ENCODE measurements around the gene DENND2D. TPM values are rescaled to one million over a fixed set of nuclear protein-coding genes. Genes with fewer than 3 reads are reported as not detected.

The DENND2D gene
- total and polyA plus RNA-seq, 9 of the 15 experiments (the other 6 are each of a cell fraction or from before 2014, with no cell fraction given) = 0.08 to 0.44 (median 0.13) TPM; not detected in 6

GRCh38 chr1:111197598-111198284 lies 2.7 kb downstream of the DENND2D start (continued):
- TF ChIP-seq MCM2 (IDR thresholded peaks at IDR 0.05; ENCODE audit: low read depth) = no peak
- no peak for TF ChIP-seq DMBX1 (CRISPR knock-in tag; IDR thresholded peaks at IDR 0.05; ENCODE audit: borderline replicate concordance)
- no peak for TF ChIP-seq NONO (IDR thresholded peaks at IDR 0.05; ENCODE audit: low read depth in 2 of 2, low read length in 1 of 2)
- no peak for TF ChIP-seq RBM25 (IDR thresholded peaks at IDR 0.05; ENCODE audit: low read depth, low read length, severe bottlenecking)
- no peak for TF ChIP-seq HDAC3 (IDR thresholded peaks at IDR 0.05; ENCODE audit: borderline replicate concordance, partially characterized antibody)
- TF ChIP-seq HIVEP1 (CRISPR knock-in tag; IDR thresholded peaks at IDR 0.05) = no peak
- peak; percentile 90 for TF ChIP-seq MAX (CRISPR knock-in tag; IDR thresholded peaks at IDR 0.05)
- no peak for TF ChIP-seq ZFX (CRISPR knock-in tag; IDR thresholded peaks at IDR 0.05)
- TF ChIP-seq CCNT2 (IDR thresholded peaks at IDR 0.05; ENCODE audit: borderline replicate concordance, extremely low read depth, insufficient read length, low read depth, low read length) = no peak
- TF ChIP-seq GABPB2 (CRISPR knock-in tag; conservative IDR thresholded peaks at IDR 0.05) = no peak
- TF ChIP-seq ZNF589 (CRISPR knock-in tag; IDR thresholded peaks at IDR 0.05; ENCODE audit: low read depth) = no peak
- TF ChIP-seq ZBTB11 (CRISPR knock-in tag; IDR thresholded peaks at IDR 0.05) = no peak
- no peak for TF ChIP-seq MED1 (CRISPR knock-in tag; IDR thresholded peaks at IDR 0.05; ENCODE audit: borderline replicate concordance)
- TF ChIP-seq MEF2D (tag; conservative IDR thresholded peaks at IDR 0.05; ENCODE audit: low read depth) = no peak
- no peak for TF ChIP-seq ZBTB2 (IDR thresholded peaks at IDR 0.05)
- peak; percentile 20; the same call in 1 of the 2 replicates for TF ChIP-seq RB1 (IDR thresholded peaks at IDR 0.05; ENCODE audit: low read depth)
- TF ChIP-seq NCOA4 (IDR thresholded peaks at IDR 0.05; ENCODE audit: partially characterized antibody) = no peak
- TF ChIP-seq CLOCK (CRISPR knock-in tag; IDR thresholded peaks at IDR 0.05; ENCODE audit: borderline replicate concordance) = no peak
- TF ChIP-seq NFE2 (IDR thresholded peaks at IDR 0.05; ENCODE audit: low read depth) = no peak
- no peak for TF ChIP-seq BACH1 (tag; IDR thresholded peaks at IDR 0.05)

Measured in K562 (cell line).